Measurements from ENCODE around the gene KCND3.

Gene KCND3

GRCh38 chr1:111769517-111770146, 219.8 kb downstream of the KCND3 start:
- Histone ChIP-seq H3K79me2 (ENCODE audit: control insufficient read depth, low read length) (peaks cover 39% of the 10 kb centered on the region), H3F3A (ENCODE audit: control insufficient read depth, insufficient read depth) (peaks cover 11% of the 10 kb centered on the region), H4K20me1 (ENCODE audit: control insufficient read depth, insufficient read depth, low read depth, low read length) (peaks cover 5% of the 10 kb centered on the region; the same call in 1 of the 2 replicates), H3K4me1 (ENCODE audit: control insufficient read depth, low read length) (0 out of 2 replicates have a peak, but pooled peaks cover 2% of the 10 kb centered on the region), H3K4me2 (ENCODE audit: low read length) (no peak overlapping the region), H3K36me3 (ENCODE audit: control insufficient read depth, low read length) (peaks cover 68% of the 10 kb centered on the region), H3K9me3 (ENCODE audit: control insufficient read depth, insufficient read depth, low read length) (no peaks in the 10 kb centered on the region), H3K4me3 (ENCODE audit: low read length) (no peak overlapping the region), H3K27ac (ENCODE audit: low read depth, low read length) (no peak overlapping the region), H3K27me3 (ENCODE audit: control insufficient read depth, low read length) (no peaks in the 10 kb centered on the region), H3K9me2 (replicated peaks; ENCODE audit: control insufficient read depth, low read length) (no peaks in the 10 kb centered on the region)
- TF ChIP-seq EZH2phosphoT487 (IDR thresholded peaks at IDR 0.05; ENCODE audit: borderline replicate concordance, low read length), result no peak
- TF ChIP-seq, protein P1, sequence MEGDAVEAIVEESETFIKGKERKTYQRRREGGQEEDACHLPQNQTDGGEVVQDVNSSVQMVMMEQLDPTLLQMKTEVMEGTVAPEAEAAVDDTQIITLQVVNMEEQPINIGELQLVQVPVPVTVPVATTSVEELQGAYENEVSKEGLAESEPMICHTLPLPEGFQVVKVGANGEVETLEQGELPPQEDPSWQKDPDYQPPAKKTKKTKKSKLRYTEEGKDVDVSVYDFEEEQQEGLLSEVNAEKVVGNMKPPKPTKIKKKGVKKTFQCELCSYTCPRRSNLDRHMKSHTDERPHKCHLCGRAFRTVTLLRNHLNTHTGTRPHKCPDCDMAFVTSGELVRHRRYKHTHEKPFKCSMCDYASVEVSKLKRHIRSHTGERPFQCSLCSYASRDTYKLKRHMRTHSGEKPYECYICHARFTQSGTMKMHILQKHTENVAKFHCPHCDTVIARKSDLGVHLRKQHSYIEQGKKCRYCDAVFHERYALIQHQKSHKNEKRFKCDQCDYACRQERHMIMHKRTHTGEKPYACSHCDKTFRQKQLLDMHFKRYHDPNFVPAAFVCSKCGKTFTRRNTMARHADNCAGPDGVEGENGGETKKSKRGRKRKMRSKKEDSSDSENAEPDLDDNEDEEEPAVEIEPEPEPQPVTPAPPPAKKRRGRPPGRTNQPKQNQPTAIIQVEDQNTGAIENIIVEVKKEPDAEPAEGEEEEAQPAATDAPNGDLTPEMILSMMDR (IDR thresholded peaks at IDR 0.05; ENCODE audit: low read depth, low read length, poor library complexity, severe bottlenecking), result peak; percentile 81

DNA sequence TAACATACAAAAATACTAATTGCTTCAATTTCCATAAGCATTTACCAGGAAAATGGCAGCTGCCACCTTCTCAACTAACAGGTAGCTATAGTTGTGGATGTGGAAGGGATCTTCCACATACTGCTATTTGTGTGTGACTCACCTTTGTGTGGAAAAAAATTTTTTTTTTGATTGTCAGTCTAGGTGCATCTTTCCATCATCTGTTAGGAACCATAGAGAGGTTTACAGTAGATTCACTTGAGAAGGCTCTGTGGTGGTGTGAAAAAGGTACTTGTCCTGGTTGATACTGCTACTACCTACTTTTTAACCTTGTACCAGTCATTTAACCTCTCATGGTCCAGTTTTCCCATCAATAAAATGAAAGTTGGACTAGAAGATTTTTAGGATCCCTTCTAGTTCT, 220.8 kb downstream of the KCND3 start:
- Histone ChIP-seq H3K4me3 (ENCODE audit: low read length) (no peak overlapping the region), H3K4me1 (ENCODE audit: control insufficient read depth, low read length) (0 out of 2 replicates have a peak, but pooled peaks cover 2% of the 10 kb centered on the region), H3K79me2 (ENCODE audit: control insufficient read depth, low read length) (peaks cover 41% of the 10 kb centered on the region), H3K36me3 (ENCODE audit: control insufficient read depth, low read length) (peaks cover 78% of the 10 kb centered on the region), H3K4me2 (ENCODE audit: low read length) (no peak overlapping the region), H3K9me3 (ENCODE audit: control insufficient read depth, insufficient read depth, low read length) (no peaks in the 10 kb centered on the region), H4K20me1 (ENCODE audit: control insufficient read depth, insufficient read depth, low read depth, low read length) (peaks cover 5% of the 10 kb centered on the region; the same call in 1 of the 2 replicates), H3K27me3 (ENCODE audit: control insufficient read depth, low read length) (no peaks in the 10 kb centered on the region), H3K9me2 (replicated peaks; ENCODE audit: control insufficient read depth, low read length) (no peaks in the 10 kb centered on the region), H3F3A (ENCODE audit: control insufficient read depth, insufficient read depth) (peaks cover 11% of the 10 kb centered on the region), H3K27ac (ENCODE audit: low read depth, low read length) (no peak overlapping the region)
- no peak for TF ChIP-seq EZH2phosphoT487 (IDR thresholded peaks at IDR 0.05; ENCODE audit: borderline replicate concordance, low read length)
- TF ChIP-seq, protein P1 (IDR thresholded peaks at IDR 0.05; ENCODE audit: low read depth, low read length, poor library complexity, severe bottlenecking), result no peak

DNA sequence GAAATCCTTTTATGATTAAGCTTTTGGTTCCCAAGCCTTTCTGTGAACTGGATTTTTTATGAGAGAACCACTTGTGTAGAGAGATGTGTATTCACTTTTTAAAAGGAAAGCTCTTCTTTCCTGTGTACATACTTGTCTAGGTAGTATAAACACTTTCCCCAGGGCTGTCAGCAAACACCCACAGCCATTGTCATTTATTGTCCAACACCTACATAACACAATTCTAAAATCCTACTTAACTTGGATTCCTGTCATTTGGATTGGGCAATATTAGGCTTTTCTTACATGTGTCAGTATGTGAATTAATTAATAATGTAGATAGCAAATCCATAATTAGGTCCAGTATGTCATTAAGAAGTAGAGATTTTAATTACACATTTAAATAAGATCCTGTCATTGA, 221.4 kb downstream of the KCND3 start:
- Histone ChIP-seq H3K9me3 (ENCODE audit: control insufficient read depth, insufficient read depth, low read length) (no peaks in the 10 kb centered on the region), H3K4me1 (ENCODE audit: control insufficient read depth, low read length) (0 out of 2 replicates have a peak, but pooled peaks cover 2% of the 10 kb centered on the region), H3K4me3 (ENCODE audit: low read length) (no peak overlapping the region), H4K20me1 (ENCODE audit: control insufficient read depth, insufficient read depth, low read depth, low read length) (peaks cover 5% of the 10 kb centered on the region; the same call in 1 of the 2 replicates), H3K4me2 (ENCODE audit: low read length) (no peak overlapping the region), H3F3A (ENCODE audit: control insufficient read depth, insufficient read depth) (peaks cover 11% of the 10 kb centered on the region), H3K9me2 (replicated peaks; ENCODE audit: control insufficient read depth, low read length) (no peaks in the 10 kb centered on the region), H3K79me2 (ENCODE audit: control insufficient read depth, low read length) (peaks cover 41% of the 10 kb centered on the region), H3K27me3 (ENCODE audit: control insufficient read depth, low read length) (no peaks in the 10 kb centered on the region), H3K36me3 (ENCODE audit: control insufficient read depth, low read length) (peaks cover 84% of the 10 kb centered on the region), H3K27ac (ENCODE audit: low read depth, low read length) (no peak overlapping the region)
- no peak for TF ChIP-seq EZH2phosphoT487 (IDR thresholded peaks at IDR 0.05; ENCODE audit: borderline replicate concordance, low read length)
- TF ChIP-seq, protein P1 (IDR thresholded peaks at IDR 0.05; ENCODE audit: low read depth, low read length, poor library complexity, severe bottlenecking), result no peak
